ENCODE data around the gene TCEAL2. TPM values are rescaled to one million over a fixed set of nuclear protein-coding genes. Genes with fewer than 3 reads are reported as not detected.

TCEAL2 gene
- total and polyA plus RNA-seq, 2 experiments from 2014 or later: 9.1 to 45.9 TPM

GRCh38 chrX:102077426-102077825 lies 48.1 kb upstream of the TCEAL2 start (continued):
- TF ChIP-seq ZNF462 (CRISPR knock-in tag; IDR thresholded peaks at IDR 0.05): no peak

GRCh38 chrX:102085706-102086105 lies 39.8 kb upstream of the TCEAL2 start:
- no peaks in the 10 kb centered on the region for H3K4me1 ChIP-seq (ENCODE audit: insufficient read depth)
- no peak overlapping the region for H3K4me3 ChIP-seq
- ATAC-seq: peak; percentile 63
- Mint-ChIP-seq H3K27me3 (ENCODE audit: insufficient read depth, low read depth, poor library complexity) (peaks cover 2% of the 10 kb centered on the region), H3K4me1 (no peaks in the 10 kb centered on the region), H3K27ac (no peak overlapping the region), H3K36me3 (ENCODE audit: low read depth) (no peaks in the 10 kb centered on the region), H3K4me3 (no peak overlapping the region), H3K9me3 (no peaks in the 10 kb centered on the region)
- H2AFZ ChIP-seq: no peak overlapping the region
- H3K27me3 ChIP-seq (ENCODE audit: insufficient read depth): no peaks in the 10 kb centered on the region
- DNase-seq (ENCODE audit: low spot score): peak; percentile 41
- no peaks in the 10 kb centered on the region for H4K20me1 ChIP-seq (replicated peaks; ENCODE audit: insufficient read depth)
- no peak overlapping the region for H3K4me2 ChIP-seq
- TF ChIP-seq NANOG (IDR thresholded peaks at IDR 0.05; ENCODE audit: borderline replicate concordance) (no peak), ETS1 (IDR thresholded peaks at IDR 0.05) (no peak), CTCF (conservative IDR thresholded peaks at IDR 0.05; ENCODE audit: low read depth in 2 of 2) (peak; percentile 45 to 50)
- no peaks in the 10 kb centered on the region for H3F3A ChIP-seq (replicated peaks; ENCODE audit: low read depth)
- H3K79me2 ChIP-seq (replicated peaks; ENCODE audit: insufficient read depth): no peaks in the 10 kb centered on the region
- no peaks in the 10 kb centered on the region for H3K36me3 ChIP-seq (ENCODE audit: insufficient read depth)
- no peaks in the 10 kb centered on the region for H3K9me2 ChIP-seq (ENCODE audit: insufficient read depth)
- no peak overlapping the region for H3K27ac ChIP-seq (ENCODE audit: low read depth)
